ENCODE results near the gene RNF10.

DNA sequence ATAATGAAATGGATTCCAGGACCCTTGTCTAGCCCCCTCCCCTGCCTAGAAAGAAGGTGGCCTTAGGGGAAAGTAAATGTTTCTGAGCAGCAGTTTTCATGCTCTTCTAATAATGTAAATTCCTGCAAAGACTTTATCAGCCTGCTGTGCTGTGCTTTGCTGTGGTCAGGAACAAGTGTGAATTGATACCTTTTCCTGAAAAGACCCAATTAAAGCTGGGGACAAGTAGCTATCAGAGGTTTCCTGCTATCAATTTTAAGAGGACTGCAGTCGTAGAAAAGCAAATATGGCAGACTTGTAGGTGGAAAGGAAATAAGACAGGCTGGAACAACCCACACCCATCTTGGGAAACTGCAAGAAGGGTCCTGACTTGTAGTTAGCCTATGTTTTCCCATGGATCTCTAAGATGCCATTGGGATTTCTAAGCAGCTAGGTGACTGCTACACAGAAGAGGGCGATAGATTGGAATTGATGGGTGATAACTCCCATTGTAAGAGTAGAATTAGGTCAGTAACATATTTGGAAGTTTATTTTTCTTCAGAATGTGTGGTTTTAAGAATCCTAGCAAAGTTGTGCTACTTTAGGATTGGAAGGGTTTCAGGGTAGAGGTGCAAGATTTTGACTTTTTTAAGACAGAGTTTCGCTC, 35.2 kb upstream of the RNF10 start:
- TF ChIP-seq, protein P1, sequence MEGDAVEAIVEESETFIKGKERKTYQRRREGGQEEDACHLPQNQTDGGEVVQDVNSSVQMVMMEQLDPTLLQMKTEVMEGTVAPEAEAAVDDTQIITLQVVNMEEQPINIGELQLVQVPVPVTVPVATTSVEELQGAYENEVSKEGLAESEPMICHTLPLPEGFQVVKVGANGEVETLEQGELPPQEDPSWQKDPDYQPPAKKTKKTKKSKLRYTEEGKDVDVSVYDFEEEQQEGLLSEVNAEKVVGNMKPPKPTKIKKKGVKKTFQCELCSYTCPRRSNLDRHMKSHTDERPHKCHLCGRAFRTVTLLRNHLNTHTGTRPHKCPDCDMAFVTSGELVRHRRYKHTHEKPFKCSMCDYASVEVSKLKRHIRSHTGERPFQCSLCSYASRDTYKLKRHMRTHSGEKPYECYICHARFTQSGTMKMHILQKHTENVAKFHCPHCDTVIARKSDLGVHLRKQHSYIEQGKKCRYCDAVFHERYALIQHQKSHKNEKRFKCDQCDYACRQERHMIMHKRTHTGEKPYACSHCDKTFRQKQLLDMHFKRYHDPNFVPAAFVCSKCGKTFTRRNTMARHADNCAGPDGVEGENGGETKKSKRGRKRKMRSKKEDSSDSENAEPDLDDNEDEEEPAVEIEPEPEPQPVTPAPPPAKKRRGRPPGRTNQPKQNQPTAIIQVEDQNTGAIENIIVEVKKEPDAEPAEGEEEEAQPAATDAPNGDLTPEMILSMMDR (IDR thresholded peaks at IDR 0.05): no peak
- TF ChIP-seq POLR2A (IDR thresholded peaks at IDR 0.05): no peak
